IPS DF 4.7 (cell line): ENCODE measurements around the gene SLIT3.

Experiments
- DNase-seq: peaks from one replicate; pipeline ENCODE4 v3.0.0-alpha.2; 2013; ENCODE audit warnings: low spot score; ENCODE audit errors: extremely low read depth

The SLIT3 gene

GRCh38 chr5:169176709-169177694, 123.9 kb downstream of the SLIT3 start:
- DNase-seq, result no peak

DNA sequence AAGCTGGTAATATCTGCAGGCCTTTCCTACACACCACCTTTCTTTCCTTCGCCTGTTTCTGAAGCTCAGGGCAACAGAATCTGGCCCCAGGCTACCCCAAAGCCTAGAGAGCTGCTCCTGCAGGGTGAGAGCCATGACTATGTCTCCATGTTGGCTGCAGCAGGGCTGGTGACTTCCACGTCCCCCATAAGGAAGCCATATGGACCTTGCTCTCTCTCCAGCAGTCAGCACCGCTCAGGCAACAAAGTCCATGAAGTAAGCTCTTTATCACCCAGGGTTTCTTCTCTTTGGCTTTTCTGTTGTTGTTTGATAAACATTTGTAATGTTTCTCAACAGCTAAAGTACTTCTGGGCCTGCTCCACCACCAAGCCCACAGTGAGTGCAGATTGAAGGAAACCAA, 125.2 kb downstream of the SLIT3 start:
- DNase-seq, result no peak

- no peak for DNase-seq
These were observed 126.0 kb downstream of the SLIT3 start for GRCh38 chr5:169174923-169175322.

GRCh38 chr5:169173372-169173771, 127.6 kb downstream of the SLIT3 start:
- no peak for DNase-seq

DNA sequence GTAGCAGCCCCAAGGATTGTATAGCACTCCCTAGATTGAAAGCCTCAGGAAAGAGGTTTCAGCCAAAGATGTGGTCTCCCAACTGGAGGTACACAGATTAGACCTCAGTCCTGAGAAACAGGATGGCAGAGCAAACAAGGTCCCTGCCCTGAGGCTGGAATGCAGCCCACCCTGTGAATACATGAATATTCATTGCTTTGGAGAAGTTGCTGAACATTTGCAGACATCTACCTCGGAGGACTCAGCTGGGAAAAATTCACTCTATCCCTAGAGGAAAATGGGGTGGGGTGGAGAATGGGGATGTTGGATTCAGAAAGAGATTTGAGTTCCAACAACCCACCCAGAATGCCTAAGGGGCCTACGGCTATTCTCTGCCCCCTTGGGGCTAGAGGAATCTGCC, 129.4 kb downstream of the SLIT3 start:
- DNase-seq, result no peak

DNA sequence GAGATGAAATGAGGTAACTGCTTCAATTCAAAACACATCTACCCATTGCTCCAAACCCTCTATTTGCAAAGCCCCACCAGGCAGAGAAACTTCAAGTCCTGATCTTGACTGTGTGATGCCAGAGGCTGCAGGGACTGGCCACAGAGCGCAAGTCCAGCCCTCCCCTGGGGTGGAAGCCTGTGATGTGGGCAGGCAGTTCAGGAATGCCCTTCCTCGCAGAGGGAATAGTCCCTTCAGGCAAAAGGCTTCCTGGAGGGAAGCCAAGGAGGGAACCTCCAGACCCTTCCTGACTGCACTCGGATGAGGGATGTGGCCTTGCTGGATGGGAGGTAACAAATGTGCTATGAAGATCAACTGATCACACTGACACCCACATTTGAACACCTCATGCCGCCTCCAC, 131.2 kb downstream of the SLIT3 start:
- DNase-seq, result no peak

DNA sequence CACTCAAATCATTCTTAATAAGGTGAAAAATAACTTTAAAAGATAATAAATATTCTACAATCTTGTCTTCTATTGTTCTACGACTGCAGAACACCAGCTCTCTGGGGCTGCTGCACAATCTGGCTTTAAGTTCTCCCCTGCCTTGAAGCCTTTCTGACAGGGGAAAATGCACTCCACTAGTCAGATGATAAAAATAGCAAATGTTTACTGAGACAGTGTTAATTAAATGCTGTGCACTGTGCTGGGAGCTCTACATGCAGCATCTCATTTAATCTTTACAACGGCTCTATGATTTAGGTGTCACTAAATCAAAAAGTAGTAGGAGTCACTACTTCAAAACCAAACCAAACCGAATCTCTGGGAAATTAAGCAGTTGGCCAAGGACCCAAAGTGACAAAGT, 132.7 kb downstream of the SLIT3 start:
- DNase-seq, result no peak

- DNase-seq, result no peak
These were observed 134.9 kb downstream of the SLIT3 start for GRCh38 chr5:169166078-169166477.

- no peak for DNase-seq
These were observed 135.9 kb downstream of the SLIT3 start for GRCh38 chr5:169165052-169165451.

- DNase-seq, result no peak
These were observed 136.4 kb downstream of the SLIT3 start for GRCh38 chr5:169164481-169164925.

DNA sequence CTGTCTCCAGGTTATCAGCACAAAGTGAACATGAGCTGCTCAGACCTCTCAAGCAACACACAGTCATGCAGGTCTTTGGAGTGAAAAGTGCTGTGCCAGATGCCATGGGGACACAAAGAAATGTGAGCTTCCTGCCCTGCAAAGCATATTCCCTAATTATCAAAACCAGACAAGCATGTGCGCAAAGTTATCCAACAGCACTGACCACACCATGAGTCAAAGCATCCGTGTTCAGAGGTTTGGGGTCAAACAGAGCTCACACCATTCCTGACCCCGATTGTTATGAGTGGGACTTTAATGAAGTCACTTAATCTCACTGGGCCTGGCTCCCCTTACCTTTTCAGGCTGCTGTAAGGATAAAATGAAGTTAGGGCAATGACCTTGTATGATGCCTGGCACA, 138.5 kb downstream of the SLIT3 start:
- DNase-seq, result no peak

DNA sequence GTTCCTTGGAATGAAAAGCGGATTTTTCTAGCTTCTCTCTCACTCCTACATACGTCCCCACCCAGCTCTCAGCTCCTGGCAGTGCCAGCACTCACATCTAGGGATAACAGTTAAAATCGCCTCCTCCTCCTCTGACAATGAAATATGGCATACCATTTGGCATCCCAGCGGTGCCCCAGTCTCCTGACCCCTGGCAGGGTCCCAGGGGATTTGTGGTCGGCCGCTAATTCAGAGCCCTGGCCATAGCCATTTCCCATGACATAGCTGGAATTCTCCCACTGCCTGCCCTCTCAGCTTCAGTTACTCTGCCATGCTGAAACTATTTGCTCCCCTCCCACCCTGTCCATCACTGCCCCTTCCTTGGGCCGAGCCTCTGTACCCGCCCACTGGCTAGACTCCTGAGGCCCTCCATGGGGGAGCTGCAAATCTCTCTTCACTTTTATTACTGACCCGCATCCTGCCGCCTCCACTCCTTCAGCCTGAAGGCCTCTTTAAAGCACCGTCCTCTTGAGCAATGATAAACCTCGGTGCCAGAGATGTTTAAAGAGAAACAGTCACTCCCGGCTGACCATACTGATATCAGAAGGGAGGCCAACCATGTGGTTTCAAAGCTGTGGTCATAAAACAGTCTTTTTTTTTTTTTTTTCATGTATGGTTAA, 139.8 kb downstream of the SLIT3 start:
- DNase-seq, result no peak

DNA sequence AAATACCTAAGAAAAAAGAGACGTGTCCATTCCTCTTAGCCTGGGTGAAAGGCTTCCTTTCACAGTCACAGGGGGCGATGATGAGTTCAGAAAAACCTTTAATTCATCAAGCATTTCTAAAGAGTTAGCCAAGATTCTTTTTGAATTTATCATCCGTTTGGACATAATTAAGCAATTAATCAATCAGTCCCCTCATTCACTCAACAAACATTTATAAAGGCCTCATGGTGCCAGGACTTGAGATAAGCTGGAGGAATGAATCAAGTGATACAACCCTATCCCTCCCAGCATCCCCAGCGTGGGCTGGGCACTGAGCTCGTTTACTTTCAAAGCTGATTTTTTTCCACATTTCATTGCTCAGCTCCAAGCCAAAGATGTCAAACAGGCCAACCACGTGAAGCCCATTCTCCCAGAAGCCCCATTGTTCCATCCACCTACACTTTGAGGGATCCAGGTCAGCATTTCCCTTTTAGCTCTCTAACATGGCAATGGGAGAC, 140.5 kb downstream of the SLIT3 start:
- DNase-seq, result no peak

DNA sequence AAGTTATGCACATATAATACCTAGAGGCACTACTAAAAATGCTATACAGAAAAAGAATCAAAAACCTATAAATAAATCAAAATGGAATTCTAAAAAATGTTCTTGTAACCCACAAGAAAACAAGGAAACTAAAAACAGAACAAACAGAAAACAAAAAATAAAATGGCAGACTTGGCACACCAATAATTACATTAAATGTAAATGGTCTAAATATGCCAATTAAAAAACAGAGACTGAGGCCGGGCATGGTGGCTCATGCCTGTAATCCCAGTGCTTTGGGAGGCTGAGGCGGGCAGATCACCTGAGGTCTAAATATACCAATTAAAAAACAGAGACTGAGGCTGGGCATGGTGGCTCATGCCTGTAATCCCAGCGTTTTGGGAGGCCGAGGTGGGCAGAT, 142.2 kb downstream of the SLIT3 start:
- no peak for DNase-seq

DNA sequence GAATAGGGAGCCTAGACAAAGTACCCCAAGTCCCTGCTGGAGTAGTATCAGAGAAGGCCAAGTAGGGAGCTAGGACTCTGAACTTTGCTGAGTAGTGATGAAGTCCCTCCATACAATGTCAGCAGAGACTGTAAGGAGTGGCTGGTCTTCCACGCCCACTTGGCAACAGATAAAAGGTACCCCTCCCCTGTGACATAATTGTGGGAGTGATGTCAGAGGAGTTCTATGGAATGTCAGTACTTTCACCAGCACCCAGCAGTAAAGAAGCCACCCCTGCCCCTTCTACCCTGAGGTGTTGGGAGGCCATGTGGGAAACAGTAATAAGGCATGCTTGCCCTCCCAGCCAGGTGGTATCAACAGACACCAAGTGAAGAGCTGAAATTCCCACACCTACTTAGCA, 143.9 kb downstream of the SLIT3 start:
- no peak for DNase-seq

- DNase-seq, result no peak
These were observed 146.3 kb downstream of the SLIT3 start for GRCh38 chr5:169154679-169155078.

GRCh38 chr5:169153405-169153804, 147.5 kb downstream of the SLIT3 start:
- no peak for DNase-seq

GRCh38 chr5:169152946-169153345, 148.0 kb downstream of the SLIT3 start:
- no peak for DNase-seq

- DNase-seq, result no peak
These were observed 148.5 kb downstream of the SLIT3 start for GRCh38 chr5:169152453-169152852.

DNA sequence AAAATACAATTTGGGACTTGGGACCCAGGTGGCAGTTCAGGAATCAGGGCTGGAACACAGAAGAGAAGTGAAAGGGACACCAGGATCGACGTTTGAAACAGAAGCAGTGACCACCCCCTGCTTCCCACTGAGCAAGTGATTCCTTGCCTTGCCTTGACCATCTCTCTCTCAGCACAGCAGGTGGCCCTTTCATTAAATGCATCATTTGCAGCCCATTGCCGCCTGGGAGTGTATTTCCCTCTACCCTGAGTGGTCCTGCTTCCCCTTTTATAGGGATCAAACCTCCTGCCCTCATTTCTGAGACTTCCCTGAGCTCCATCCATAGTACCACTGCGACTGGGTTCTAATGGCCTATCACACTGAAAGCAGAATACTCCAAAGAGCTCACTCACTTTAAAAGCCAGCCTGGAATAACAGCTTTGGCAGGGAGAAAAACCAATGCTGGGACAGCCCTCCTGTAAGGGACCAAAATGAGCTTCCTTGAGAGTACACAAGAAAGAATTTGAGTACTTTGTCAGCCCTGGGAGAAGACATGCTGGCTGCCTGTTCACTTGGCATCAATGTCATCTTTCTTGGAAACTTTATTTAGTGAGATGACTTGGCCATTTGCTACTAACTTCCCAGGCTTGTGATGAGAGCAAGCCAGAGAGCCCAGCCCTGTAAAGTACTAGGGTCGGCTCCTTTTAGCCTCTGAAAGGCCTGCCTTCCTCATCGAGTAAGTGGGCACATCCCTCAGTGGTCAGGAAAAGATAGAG, 149.7 kb downstream of the SLIT3 start:
- DNase-seq, result no peak

DNA sequence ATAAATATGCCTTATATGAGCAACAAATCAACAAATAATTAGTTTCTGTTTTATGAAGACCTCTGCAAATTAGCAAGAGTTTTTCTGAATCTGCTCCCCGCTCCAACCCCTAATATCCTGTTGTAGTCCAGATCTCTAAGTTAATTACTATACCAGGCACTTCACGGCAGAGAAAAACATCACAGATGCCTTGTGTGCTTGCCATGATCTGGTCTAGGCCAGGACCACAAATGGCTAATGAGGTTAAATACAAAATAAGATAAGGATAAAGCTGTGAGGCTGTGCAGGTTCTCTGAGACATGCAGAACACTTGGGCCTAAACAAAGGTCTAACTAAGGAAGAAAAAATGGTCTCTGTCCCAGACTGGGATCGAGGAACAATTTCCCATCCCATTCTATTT, 150.8 kb downstream of the SLIT3 start:
- no peak for DNase-seq

DNA sequence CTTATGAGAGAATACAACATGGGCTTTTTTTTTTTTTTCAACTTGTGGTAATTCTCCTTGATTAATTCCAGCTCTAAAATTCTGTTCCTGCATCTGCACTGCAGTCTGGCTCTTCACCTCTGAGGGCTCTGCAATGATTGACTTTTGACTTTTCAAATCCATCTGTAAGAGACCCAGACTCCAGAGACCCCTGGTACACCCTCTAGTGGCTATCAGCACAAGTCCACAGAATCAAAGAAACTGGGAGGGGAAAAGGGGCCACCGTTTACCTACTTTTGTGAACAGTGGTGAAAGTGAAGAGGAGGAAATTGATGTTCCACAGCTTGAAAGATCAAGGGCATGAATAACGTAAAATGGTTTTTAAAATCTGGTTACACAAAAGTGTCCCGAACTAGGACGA, 151.6 kb downstream of the SLIT3 start:
- DNase-seq, result no peak
